22Rv1 (cell line): ENCODE results near the gene ID4.

Experiments
- ZFX ChIP-seq: fragments of 450-650 bp; IDR thresholded peaks from 2 replicates; pipeline ENCODE4 v1.6.1; 2017; ENCODE audit warnings: antibody characterized with exemption, borderline replicate concordance
- TF ChIP-seq, protein P1 (sequence below): fragments of 450-650 bp; IDR thresholded peaks from 2 replicates; pipeline ENCODE4 v1.5.1; 2017; ENCODE audit warnings: mild to moderate bottlenecking

DNA sequence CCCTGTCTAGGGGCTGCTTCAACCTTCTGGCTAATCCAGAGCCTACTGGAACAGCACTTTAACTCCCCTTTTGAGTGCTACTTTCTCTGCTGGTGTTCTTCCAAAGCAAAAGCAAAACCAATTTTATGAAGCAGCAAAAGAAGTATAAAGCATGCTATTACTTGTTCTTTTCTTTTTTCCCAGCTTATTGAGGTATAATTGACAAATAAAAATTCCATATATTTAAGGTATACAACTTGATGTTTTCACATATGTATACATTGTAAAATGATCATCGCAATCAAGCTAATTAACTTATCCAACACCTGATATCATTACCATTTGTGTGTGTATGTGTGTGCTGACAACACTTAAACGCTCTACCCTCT is 14.9 kb downstream of the ID4 start:
- TF ChIP-seq, protein P1, sequence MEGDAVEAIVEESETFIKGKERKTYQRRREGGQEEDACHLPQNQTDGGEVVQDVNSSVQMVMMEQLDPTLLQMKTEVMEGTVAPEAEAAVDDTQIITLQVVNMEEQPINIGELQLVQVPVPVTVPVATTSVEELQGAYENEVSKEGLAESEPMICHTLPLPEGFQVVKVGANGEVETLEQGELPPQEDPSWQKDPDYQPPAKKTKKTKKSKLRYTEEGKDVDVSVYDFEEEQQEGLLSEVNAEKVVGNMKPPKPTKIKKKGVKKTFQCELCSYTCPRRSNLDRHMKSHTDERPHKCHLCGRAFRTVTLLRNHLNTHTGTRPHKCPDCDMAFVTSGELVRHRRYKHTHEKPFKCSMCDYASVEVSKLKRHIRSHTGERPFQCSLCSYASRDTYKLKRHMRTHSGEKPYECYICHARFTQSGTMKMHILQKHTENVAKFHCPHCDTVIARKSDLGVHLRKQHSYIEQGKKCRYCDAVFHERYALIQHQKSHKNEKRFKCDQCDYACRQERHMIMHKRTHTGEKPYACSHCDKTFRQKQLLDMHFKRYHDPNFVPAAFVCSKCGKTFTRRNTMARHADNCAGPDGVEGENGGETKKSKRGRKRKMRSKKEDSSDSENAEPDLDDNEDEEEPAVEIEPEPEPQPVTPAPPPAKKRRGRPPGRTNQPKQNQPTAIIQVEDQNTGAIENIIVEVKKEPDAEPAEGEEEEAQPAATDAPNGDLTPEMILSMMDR: peak; percentile 60
- TF ChIP-seq ZFX: no peak
